Loucy (cell line): ENCODE data around the gene ITPRID2.
A peak's percentile ranks its signal among the peaks of the same experiment; 100 is the strongest.

Experiments used
- H2AFZ ChIP-seq: fragments of 200-600 bp; sonication (generic); 2 replicates; pipeline ENCODE4 v1.6.0; 2016; ENCODE audit warnings: antibody characterized with exemption, mild to moderate bottlenecking, low read length, moderate library complexity
- H3F3A ChIP-seq: fragments of 200-600 bp; 2 replicates; pipeline ENCODE4 v1.6.0; 2016; ENCODE audit warnings: antibody characterized with exemption, low read depth, mild to moderate bottlenecking
- H3K27me3 ChIP-seq: fragments of 200-600 bp; sonication (generic); 2 replicates; pipeline ENCODE4 v1.6.1; 2014; ENCODE audit warnings: low read length, mild to moderate bottlenecking; ENCODE audit not compliant: insufficient read depth, poor library complexity, severe bottlenecking
- H3K36me3 ChIP-seq: fragments of 200-600 bp; sonication (generic); 2 replicates; pipeline ENCODE4 v1.6.1; 2016; ENCODE audit warnings: low read length; ENCODE audit not compliant: insufficient read depth
- H3K4me1 ChIP-seq: fragments of 200-600 bp; sonication (generic); 2 replicates; pipeline ENCODE4 v1.5.1; 2014; ENCODE audit warnings: low read length, mild to moderate bottlenecking; ENCODE audit not compliant: insufficient read depth, poor library complexity, severe bottlenecking
- H3K4me2 ChIP-seq: fragments of 200-600 bp; sonication (generic); 2 replicates; pipeline ENCODE4 v1.6.0; 2014; ENCODE audit warnings: antibody characterized with exemption, low read length, low read depth, mild to moderate bottlenecking; ENCODE audit not compliant: poor library complexity, severe bottlenecking
- H3K4me3 ChIP-seq: fragments of 200-600 bp; sonication (generic); 2 replicates; pipeline ENCODE4 v1.5.1; 2014; ENCODE audit warnings: low read length, mild to moderate bottlenecking, mixed read lengths; ENCODE audit not compliant: poor library complexity, severe bottlenecking
- H3K79me2 ChIP-seq: fragments of 200-600 bp; sonication (generic); 2 replicates; pipeline ENCODE4 v1.6.1; 2014; ENCODE audit warnings: low read length; ENCODE audit not compliant: insufficient read depth
- H3K9ac ChIP-seq: fragments of 200-600 bp; sonication (generic); 2 replicates; pipeline ENCODE4 v1.6.0; 2014; ENCODE audit warnings: mild to moderate bottlenecking, low read depth, low read length, moderate library complexity; ENCODE audit not compliant: poor library complexity, severe bottlenecking
- H3K9me2 ChIP-seq: fragments of 200-600 bp; sonication (generic); replicated peaks from 2 replicates; pipeline ENCODE4 v1.6.1; 2016; ENCODE audit warnings: low read depth, low read length, mixed read lengths
- H3K9me3 ChIP-seq: fragments of 200-600 bp; sonication (generic); 2 replicates; pipeline ENCODE4 v1.6.1; 2014; ENCODE audit warnings: mild to moderate bottlenecking, antibody characterized with exemption, low read length, low read depth; ENCODE audit not compliant: insufficient read depth
- H4K20me1 ChIP-seq: fragments of 200-600 bp; sonication (generic); 2 replicates; pipeline ENCODE4 v1.6.0; 2014; ENCODE audit warnings: antibody characterized with exemption, low read length, mild to moderate bottlenecking; ENCODE audit not compliant: insufficient read depth, poor library complexity, severe bottlenecking
- CTCF ChIP-seq: fragments of 200-600 bp; sonication (generic); conservative IDR thresholded peaks from 2 replicates; pipeline ENCODE4 v1.5.1; 2014; ENCODE audit warnings: mild to moderate bottlenecking, antibody characterized with exemption, low read length
- EZH2phosphoT487 ChIP-seq: fragments of 200-600 bp; IDR thresholded peaks from 2 replicates; pipeline ENCODE4 v1.6.1; 2018; ENCODE audit warnings: antibody characterized with exemption, mild to moderate bottlenecking, moderate library complexity, borderline replicate concordance

ITPRID2 gene

GRCh38 chr2:181872178-181872577 is 19.4 kb upstream of the ITPRID2 start:
- Histone ChIP-seq H3K9me3 (no peaks in the 10 kb centered on the region), H2AFZ (no peak overlapping the region), H3K4me2 (no peak overlapping the region), H3K9ac (no peak overlapping the region), H3K27me3 (no peaks in the 10 kb centered on the region), H3F3A (no peaks in the 10 kb centered on the region), H3K79me2 (no peaks in the 10 kb centered on the region), H3K36me3 (no peaks in the 10 kb centered on the region), H3K4me1 (no peaks in the 10 kb centered on the region), H3K4me3 (no peak overlapping the region), H4K20me1 (no peaks in the 10 kb centered on the region), H3K9me2 (no peaks in the 10 kb centered on the region)
- TF ChIP-seq CTCF (no peak), EZH2phosphoT487 (no peak)

GRCh38 chr2:181876614-181877063 is 14.9 kb upstream of the ITPRID2 start:
- H2AFZ ChIP-seq, result peak overlapping the region; percentile 43; the same call in 1 of the 2 replicates
- TF ChIP-seq EZH2phosphoT487 (no peak), CTCF (no peak)
- no peak overlapping the region for H3K9ac ChIP-seq
- no peaks in the 10 kb centered on the region for H4K20me1 ChIP-seq
- no peaks in the 10 kb centered on the region for H3K9me3 ChIP-seq
- H3F3A ChIP-seq, result no peaks in the 10 kb centered on the region
- H3K79me2 ChIP-seq, result no peaks in the 10 kb centered on the region
- H3K27me3 ChIP-seq, result no peaks in the 10 kb centered on the region
- no peaks in the 10 kb centered on the region for H3K9me2 ChIP-seq
- H3K4me1 ChIP-seq, result peaks cover 16% of the 10 kb centered on the region
- H3K4me3 ChIP-seq, result no peak overlapping the region
- H3K36me3 ChIP-seq, result no peaks in the 10 kb centered on the region
- no peak overlapping the region for H3K4me2 ChIP-seq

GRCh38 chr2:181877181-181877664 is 14.3 kb upstream of the ITPRID2 start:
- peaks cover 16% of the 10 kb centered on the region for H3K4me1 ChIP-seq
- H3K4me2 ChIP-seq, result no peak overlapping the region
- H3F3A ChIP-seq, result no peaks in the 10 kb centered on the region
- 0 out of 2 replicates have a peak overlapping the region, but pooled peaks have one; percentile 43 for H2AFZ ChIP-seq
- H3K4me3 ChIP-seq, result no peak overlapping the region
- H4K20me1 ChIP-seq, result no peaks in the 10 kb centered on the region
- H3K79me2 ChIP-seq, result no peaks in the 10 kb centered on the region
- H3K27me3 ChIP-seq, result no peaks in the 10 kb centered on the region
- H3K36me3 ChIP-seq, result no peaks in the 10 kb centered on the region
- no peak for TF ChIP-seq EZH2phosphoT487
- no peak for TF ChIP-seq CTCF
- H3K9me2 ChIP-seq, result no peaks in the 10 kb centered on the region
- H3K9ac ChIP-seq, result no peak overlapping the region
- H3K9me3 ChIP-seq, result no peaks in the 10 kb centered on the region
